ENCODE data around the gene RASL10A. TPM values are rescaled to one million over a fixed set of nuclear protein-coding genes. Genes with fewer than 3 reads are reported as not detected.

RASL10A gene
- total and polyA plus RNA-seq, 9 of the 15 experiments (the other 6 are each of a cell fraction or from before 2014, with no cell fraction given) = 0.17 to 1.2 (median 0.45) TPM; not detected in 3

DNA sequence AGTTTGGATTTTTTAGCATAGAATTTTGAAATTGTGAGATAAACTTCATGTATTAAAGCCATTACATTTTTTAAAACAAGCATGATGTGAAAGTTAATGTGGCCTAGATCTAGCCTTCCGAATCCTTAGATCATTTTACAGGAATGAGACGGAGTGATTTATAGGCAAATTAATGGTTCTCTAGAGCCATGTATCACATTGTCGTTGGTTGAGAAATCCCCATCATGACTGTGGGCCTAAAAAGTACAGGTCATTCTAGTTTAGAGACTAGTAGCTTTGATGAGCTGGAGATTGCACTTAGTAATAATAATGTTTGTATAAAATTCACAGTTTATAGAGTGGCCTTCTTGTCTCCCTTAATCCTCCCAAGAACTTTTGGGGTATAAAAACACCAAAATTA, 40.3 kb downstream of the RASL10A start:
- H3K9ac ChIP-seq (ENCODE audit: insufficient read depth in 1 of 2, low read depth in 2 of 2, low read length in 2 of 2) = no peak overlapping the region
- no peak for DNase-seq (ENCODE audit: extremely low read depth in 1 of 4, low spot score in 3 of 4)
- H3K27ac ChIP-seq (ENCODE audit: extremely low read depth, low read depth, low read length) = no peak overlapping the region
- ChIA-PET CTCF (ENCODE audit: low intra/inter-chr PET ratio) (no interaction called here), POLR2A (no interaction called here)
- in situ Hi-C loops (cut with MboI) = no loop called here
- no TSS peak for BruUV-seq (replicated peaks)
- peaks cover 0 to 13% of the 10 kb centered on the region in 2 experiments; a peak in 3 of 5 replicates for H3K4me1 ChIP-seq (replicated peaks in 1 of 2; ENCODE audit: control insufficient read depth in 2 of 2, insufficient read depth in 2 of 2, low read length in 2 of 2)
- no peak overlapping the region for H3K4me2 ChIP-seq (ENCODE audit: insufficient read depth, low read length)
- WGBS (ENCODE audit: insufficient coverage, low coverage, missing lambda C conversion rate) = 88% methylated on average over 3 of the region's 3 CpGs
- no peaks in the 10 kb centered on the region for H3K27me3 ChIP-seq (ENCODE audit: control insufficient read depth in 2 of 2, insufficient read depth in 2 of 2, low read length in 2 of 2)
- intact Hi-C loops (cut with micrococcal nuclease) = no loop called here
- no peak overlapping the region for H2AFZ ChIP-seq (ENCODE audit: low read depth, low read length)
- H3K36me3 ChIP-seq (ENCODE audit: control insufficient read depth, insufficient read depth, low read length) = peaks cover 100% of the 10 kb centered on the region
- FAIRE-seq = no peak
- H3K79me2 ChIP-seq (ENCODE audit: control insufficient read depth, insufficient read depth, low read length) = peaks cover 93% of the 10 kb centered on the region
- ATAC-seq = no peak
- H3K9me1 ChIP-seq (ENCODE audit: control insufficient read depth, insufficient read depth, low read length) = peaks cover 6% of the 10 kb centered on the region
- H3K9me3 ChIP-seq (replicated peaks; ENCODE audit: control insufficient read depth, insufficient read depth, low read depth, low read length) = no peaks in the 10 kb centered on the region
- no peak overlapping the region for H3K4me3 ChIP-seq
- peaks cover 37% of the 10 kb centered on the region for H4K20me1 ChIP-seq (replicated peaks; ENCODE audit: control insufficient read depth, insufficient read depth, low read length)
- TF ChIP-seq GTF2E2 (tag; IDR thresholded peaks at IDR 0.05) (no peak), ZNF12 (CRISPR knock-in tag; IDR thresholded peaks at IDR 0.05) (no peak), ASH1L (IDR thresholded peaks at IDR 0.05; ENCODE audit: borderline replicate concordance, low read depth, partially characterized antibody) (no peak), STAT5A (IDR thresholded peaks at IDR 0.05; ENCODE audit: borderline replicate concordance, low read length) (no peak), HMG20A (CRISPR knock-in tag; conservative IDR thresholded peaks at IDR 0.05) (no peak), CUX1 (CRISPR knock-in tag; IDR thresholded peaks at IDR 0.05) (no peak), SIRT6 (IDR thresholded peaks at IDR 0.05; ENCODE audit: low read depth, low read length) (no peak), LCOR (CRISPR knock-in tag; IDR thresholded peaks at IDR 0.05) (no peak), TOE1 (IDR thresholded peaks at IDR 0.05; ENCODE audit: borderline replicate concordance) (no peak), TOE1 (CRISPR knock-in tag; IDR thresholded peaks at IDR 0.05; ENCODE audit: borderline replicate concordance, low read depth) (no peak), NR1H2 (CRISPR knock-in tag; IDR thresholded peaks at IDR 0.05) (no peak), PPARD (CRISPR knock-in tag; IDR thresholded peaks at IDR 0.05) (no peak), ZNF253 (CRISPR knock-in tag; conservative IDR thresholded peaks at IDR 0.05) (no peak), TEAD1 (CRISPR knock-in tag; IDR thresholded peaks at IDR 0.05) (no peak), ZKSCAN8 (CRISPR knock-in tag; IDR thresholded peaks at IDR 0.05) (no peak)
- TF ChIP-seq, protein P1, sequence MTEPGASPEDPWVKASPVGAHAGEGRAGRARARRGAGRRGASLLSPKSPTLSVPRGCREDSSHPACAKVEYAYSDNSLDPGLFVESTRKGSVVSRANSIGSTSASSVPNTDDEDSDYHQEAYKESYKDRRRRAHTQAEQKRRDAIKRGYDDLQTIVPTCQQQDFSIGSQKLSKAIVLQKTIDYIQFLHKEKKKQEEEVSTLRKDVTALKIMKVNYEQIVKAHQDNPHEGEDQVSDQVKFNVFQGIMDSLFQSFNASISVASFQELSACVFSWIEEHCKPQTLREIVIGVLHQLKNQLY (CRISPR knock-in tag; conservative IDR thresholded peaks at IDR 0.05) = no peak
- TF ChIP-seq, protein P2, sequence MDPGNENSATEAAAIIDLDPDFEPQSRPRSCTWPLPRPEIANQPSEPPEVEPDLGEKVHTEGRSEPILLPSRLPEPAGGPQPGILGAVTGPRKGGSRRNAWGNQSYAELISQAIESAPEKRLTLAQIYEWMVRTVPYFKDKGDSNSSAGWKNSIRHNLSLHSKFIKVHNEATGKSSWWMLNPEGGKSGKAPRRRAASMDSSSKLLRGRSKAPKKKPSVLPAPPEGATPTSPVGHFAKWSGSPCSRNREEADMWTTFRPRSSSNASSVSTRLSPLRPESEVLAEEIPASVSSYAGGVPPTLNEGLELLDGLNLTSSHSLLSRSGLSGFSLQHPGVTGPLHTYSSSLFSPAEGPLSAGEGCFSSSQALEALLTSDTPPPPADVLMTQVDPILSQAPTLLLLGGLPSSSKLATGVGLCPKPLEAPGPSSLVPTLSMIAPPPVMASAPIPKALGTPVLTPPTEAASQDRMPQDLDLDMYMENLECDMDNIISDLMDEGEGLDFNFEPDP (CRISPR knock-in tag; IDR thresholded peaks at IDR 0.05) = no peak

Measured in K562 (cell line).